Measurements from ENCODE around the gene KIAA1671. TPM values are rescaled to one million over a fixed set of nuclear protein-coding genes. Genes with fewer than 3 reads are reported as not detected.

Gene KIAA1671
- polyA plus RNA-seq, 1 of the 3 experiments (the other 2 are of a cell fraction), result 7.4 TPM

GRCh38 chr22:25235547-25236290, 283.2 kb downstream of the KIAA1671 start:
- H3K4me2 ChIP-seq, result peak overlapping the region; percentile 39
- ChIA-PET POLR2A (no interaction called here), CTCF (interaction anchor here (0.6 to 3.9 kb wide), 33 partner anchors 10 to 1099 kb away, joined by 3 to 52 read pairs (median 3); partner anchors contain the start of gene CRYBB3)
- DNase-seq, result peak; percentile 100
- H3K36me3 ChIP-seq (replicated peaks in 1 of 2; ENCODE audit: control insufficient read depth in 1 of 2, insufficient read depth in 2 of 2, low read length in 1 of 2), result no peaks in the 10 kb centered on the region
- H3K27ac ChIP-seq (ENCODE audit: low read depth in 2 of 2, low read length in 1 of 2), result no peak overlapping the region
- 19% methylated on average over 10 of the region's 30 CpGs for WGBS (ENCODE audit: low lambda C conversion rate)
- H2AFZ ChIP-seq (ENCODE audit: low read depth), result peak overlapping the region; percentile 77; the same call in 1 of the 2 replicates
- H3K4me1 ChIP-seq (ENCODE audit: control insufficient read depth in 1 of 2, insufficient read depth in 2 of 2, low read depth in 1 of 2, low read length in 1 of 2), result peaks cover 0 to 4% of the 10 kb centered on the region in 2 experiments; a peak in 1 of 4 replicates
- H3K9ac ChIP-seq, result no peak overlapping the region
- no peaks in the 10 kb centered on the region for H3K27me3 ChIP-seq (ENCODE audit: insufficient read depth)
- H3K4me3 ChIP-seq (ENCODE audit: low read depth in 2 of 2, low read length in 1 of 2), result peak overlapping the region in 1 of 2 experiments; percentile 38; a peak in 3 of 4 replicates
- no peaks in the 10 kb centered on the region for H3F3A ChIP-seq (replicated peaks; ENCODE audit: insufficient read depth)
- no peaks in the 10 kb centered on the region for H4K20me1 ChIP-seq (ENCODE audit: insufficient read depth)
- no peaks in the 10 kb centered on the region for H3K9me3 ChIP-seq
- H3K79me2 ChIP-seq (ENCODE audit: insufficient read depth), result no peaks in the 10 kb centered on the region
- H3K9me2 ChIP-seq, result no peaks in the 10 kb centered on the region
- peak; percentile 53 for TF ChIP-seq CHD2 (IDR thresholded peaks at IDR 0.05; ENCODE audit: low read length, partially characterized antibody)
- TF ChIP-seq TCF12 (IDR thresholded peaks at IDR 0.05), result no peak
- TF ChIP-seq SMC3 (IDR thresholded peaks at IDR 0.05; ENCODE audit: low read depth, low read length), result peak; percentile 96
- TF ChIP-seq USF2 (IDR thresholded peaks at IDR 0.05; ENCODE audit: borderline replicate concordance, low read depth, low read length), result no peak
- TF ChIP-seq ELF1 (IDR thresholded peaks at IDR 0.05), result no peak
- no peak for TF ChIP-seq FOXJ3 (CRISPR knock-in tag; IDR thresholded peaks at IDR 0.05)
- TF ChIP-seq CTCF (IDR thresholded peaks at IDR 0.05), result peak; percentile 72
- no peak for TF ChIP-seq TAF1 (IDR thresholded peaks at IDR 0.05; ENCODE audit: borderline replicate concordance, low read depth, low read length)
- no peak for TF ChIP-seq REST (IDR thresholded peaks at IDR 0.05; ENCODE audit: low read depth, low read length)
- no peak for TF ChIP-seq GATA2 (CRISPR knock-in tag; IDR thresholded peaks at IDR 0.05)
- no peak for TF ChIP-seq EP300 (IDR thresholded peaks at IDR 0.05; ENCODE audit: borderline replicate concordance in 1 of 2, low read depth in 1 of 2, low read length in 1 of 2)
- no peak for TF ChIP-seq TEAD4 (IDR thresholded peaks at IDR 0.05; ENCODE audit: borderline replicate concordance, insufficient read depth)
- no peak for TF ChIP-seq GABPA (IDR thresholded peaks at IDR 0.05; ENCODE audit: low read depth)
- no peak for TF ChIP-seq YY1 (IDR thresholded peaks at IDR 0.05; ENCODE audit: low read depth)
- TF ChIP-seq FOSL2 (IDR thresholded peaks at IDR 0.05; ENCODE audit: borderline replicate concordance, low read depth), result no peak
- TF ChIP-seq EZH2phosphoT487 (IDR thresholded peaks at IDR 0.05; ENCODE audit: borderline replicate concordance, low read depth), result no peak
- TF ChIP-seq RFX5 (IDR thresholded peaks at IDR 0.05; ENCODE audit: low read length), result no peak
- TF ChIP-seq RXRA (IDR thresholded peaks at IDR 0.05; ENCODE audit: borderline replicate concordance, low read depth), result no peak
- peak; percentile 96 for TF ChIP-seq RAD21 (IDR thresholded peaks at IDR 0.05; ENCODE audit: low read length)
- no peak for TF ChIP-seq FOXM1 (IDR thresholded peaks at IDR 0.05; ENCODE audit: low read depth)
- no peak for TF ChIP-seq ZBTB33 (IDR thresholded peaks at IDR 0.05; ENCODE audit: borderline replicate concordance, low read depth)
- TF ChIP-seq MXI1 (IDR thresholded peaks at IDR 0.05; ENCODE audit: low read depth, low read length), result no peak
- no peak for TF ChIP-seq USF1 (IDR thresholded peaks at IDR 0.05; ENCODE audit: borderline replicate concordance, low read depth)
- no peak for TF ChIP-seq NFIC (IDR thresholded peaks at IDR 0.05; ENCODE audit: borderline replicate concordance)
- no peak for TF ChIP-seq JUND (IDR thresholded peaks at IDR 0.05)
